Thyroid gland (tissue), 4 donors: ENCODE data around the gene RIPPLY1. TPM values are rescaled to one million over a fixed set of nuclear protein-coding genes. Genes with fewer than 3 reads are reported as not detected.

Experiments used
- DNase-seq, 2 donors: peaks; one replicate each; pipeline ENCODE4 v3.0.0-alpha.2; 2019
- H3K27ac ChIP-seq, 3 donors: fragments of 200-600 bp; sonication (generic); 1 replicate in 2 of 3; 2 replicates in 1 of 3; pipeline ENCODE4 v1.5.1; 2016 to 2019; ENCODE audit warnings: mild to moderate bottlenecking in 1 of 3, moderate library complexity in 1 of 3
- H3K27me3 ChIP-seq: fragments of 200-600 bp; sonication (generic); one replicate; pipeline ENCODE4 v1.5.1; 2019
- H3K36me3 ChIP-seq, 2 donors: fragments of 200-600 bp; sonication (generic); one replicate each; pipeline ENCODE4 v1.5.1; 2016 to 2019
- H3K4me1 ChIP-seq, 2 donors: fragments of 200-600 bp; sonication (generic); one replicate each; pipeline ENCODE4 v1.5.1; 2017 to 2019
- H3K4me3 ChIP-seq, 3 donors: fragments of 200-600 bp; sonication (generic); replicated peaks in 1 of 3; 1 replicate in 2 of 3; 2 replicates in 1 of 3; pipeline ENCODE4 v1.5.1; 2016; ENCODE audit warnings: mild to moderate bottlenecking in 1 of 3
- H3K9me3 ChIP-seq: fragments of 200-600 bp; sonication (generic); one replicate; pipeline ENCODE4 v1.5.1; 2017
- CTCF ChIP-seq, 6 experiments: fragments of 200-600 bp in 3 of 6; fragments of 450-650 bp in 3 of 6; sonication (generic) in 3 of 6; IDR thresholded peaks; one replicate each; pipeline ENCODE4 v1.5.1; 2016 to 2019; ENCODE audit warnings: antibody characterized with exemption in 6 of 6, mild to moderate bottlenecking in 2 of 6, inconsistent platforms in 1 of 6, moderate library complexity in 1 of 6
- POLR2A ChIP-seq, 2 donors: fragments of 450-650 bp; IDR thresholded peaks; one replicate each; pipeline ENCODE4 v1.6.1; 2017; ENCODE audit warnings: antibody characterized with exemption in 2 of 2, mild to moderate bottlenecking in 2 of 2, moderate library complexity in 1 of 2
- WGBS, 2 donors: methylation state at CpG; one replicate each; pipeline ENCODE4 v1.1.5; 2017; 5-methylcytosine and 5-hydroxymethylcytosine counted together
- intact Hi-C: fragments of 100-400 bp; cut with DNase I; formaldehyde crosslinking; loops from one replicate; pipeline ENCODE4 v1.15.1; 2023
- total RNA-seq, 4 donors: library from RNA; depleted of rRNA; stranded (reverse); fragments of >200 nt; gene quantifications; one replicate each; pipeline ENCODE4 v1.2.3, GENCODE V29; 2016

Gene RIPPLY1
- total RNA-seq, 4 donors from 2014 or later, result not detected

DNA sequence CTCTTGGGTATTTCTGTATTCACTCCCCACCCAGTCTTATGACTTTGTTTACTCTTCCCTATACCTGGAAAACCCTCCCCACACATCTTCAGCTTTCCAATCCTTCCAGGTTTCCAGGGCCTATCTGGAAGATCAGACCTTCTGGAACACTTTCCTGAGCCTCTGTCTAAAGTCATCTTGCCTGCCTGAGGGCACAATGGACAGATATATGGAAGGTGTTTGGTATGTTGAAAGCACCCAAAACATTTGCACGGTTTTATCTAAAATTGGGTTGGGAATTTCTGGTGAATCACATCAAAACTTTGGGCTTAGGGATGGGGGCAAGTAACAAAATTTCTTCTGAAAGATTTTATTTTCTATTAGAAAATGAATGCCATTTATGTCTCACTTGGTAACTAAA, 33.1 kb upstream of the RIPPLY1 start:
- no peak for DNase-seq
- Histone ChIP-seq H3K9me3 (no peaks in the 10 kb centered on the region), H3K27ac (no peak overlapping the region), H3K36me3 (no peaks in the 10 kb centered on the region), H3K27me3 (no peaks in the 10 kb centered on the region), H3K4me1 (peaks cover 2 to 9% of the 10 kb centered on the region in 2 donors), H3K4me3 (no peak overlapping the region)
- TF ChIP-seq CTCF (IDR thresholded peaks at IDR 0.05) (no peak), POLR2A (IDR thresholded peaks at IDR 0.05) (no peak)
- WGBS, 2 donors, result 86 to 93% methylated on average over 1 of the region's 1 CpG
- intact Hi-C loops, result no loop called here

DNA sequence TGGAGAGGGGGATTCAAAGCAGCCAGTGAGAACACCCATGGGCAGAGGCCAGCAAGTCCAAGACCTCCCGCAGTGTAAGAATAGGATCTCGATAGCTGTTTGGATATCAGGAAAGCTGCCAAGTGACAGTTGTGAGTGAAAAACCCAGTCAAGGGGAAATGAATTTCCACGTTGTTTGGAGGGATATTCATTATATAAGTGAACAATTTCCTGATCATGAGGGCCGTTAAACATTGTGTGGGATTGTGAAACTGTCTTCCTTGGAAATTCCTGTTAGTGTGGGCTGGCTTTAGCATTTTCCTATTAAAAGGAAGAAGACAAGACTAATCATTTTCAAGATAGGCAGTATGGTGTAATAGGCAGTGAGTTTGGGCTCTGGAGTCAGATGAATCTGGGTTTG, 32.0 kb upstream of the RIPPLY1 start:
- H3K27me3 ChIP-seq, result no peaks in the 10 kb centered on the region
- no peak overlapping the region for H3K27ac ChIP-seq
- no peak overlapping the region for H3K4me3 ChIP-seq
- H3K36me3 ChIP-seq, result no peaks in the 10 kb centered on the region
- WGBS, 2 donors, result 13 to 15% methylated on average over 4 of the region's 4 CpGs
- no peaks in the 10 kb centered on the region for H3K9me3 ChIP-seq
- intact Hi-C loops, result no loop called here
- H3K4me1 ChIP-seq, result peaks cover 2 to 9% of the 10 kb centered on the region in 2 donors
- TF ChIP-seq CTCF (IDR thresholded peaks at IDR 0.05) (no peak), POLR2A (IDR thresholded peaks at IDR 0.05) (no peak)
- peak; percentile 14 to 20 for DNase-seq

DNA sequence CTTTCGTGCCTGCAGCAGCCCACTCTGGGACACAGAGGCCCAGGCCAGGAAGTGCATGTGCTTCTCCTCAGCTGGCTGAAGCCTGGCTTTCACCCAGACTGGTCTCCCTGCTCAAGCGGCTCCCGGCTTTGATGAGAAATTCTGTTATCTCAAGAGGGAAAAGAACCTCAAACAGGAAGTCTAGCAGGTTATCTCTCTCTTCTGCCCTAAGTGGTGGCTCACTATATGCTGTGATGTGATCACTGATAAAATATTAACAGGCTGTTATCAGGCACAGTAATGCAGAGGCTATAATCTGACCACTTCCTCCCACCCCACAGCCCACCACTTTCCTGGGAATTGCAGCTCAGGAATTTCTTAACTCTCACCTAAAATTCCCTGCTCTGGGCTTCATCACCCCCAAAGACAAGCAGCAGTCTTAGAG, 30.4 kb upstream of the RIPPLY1 start:
- Histone ChIP-seq H3K36me3 (no peaks in the 10 kb centered on the region), H3K27ac (peak overlapping the region in 2 of 3 donors; percentile 18 to 43), H3K27me3 (no peaks in the 10 kb centered on the region), H3K9me3 (no peaks in the 10 kb centered on the region), H3K4me1 (peaks cover 2 to 9% of the 10 kb centered on the region in 2 donors), H3K4me3 (no peak overlapping the region)
- 0 to 8% methylated on average over 1 to 3 of the region's 3 CpGs for WGBS, 2 donors
- intact Hi-C loops, result no loop called here
- TF ChIP-seq CTCF (IDR thresholded peaks at IDR 0.05) (no peak), POLR2A (IDR thresholded peaks at IDR 0.05) (no peak)
- DNase-seq, result peak; percentile 78 to 79

DNA sequence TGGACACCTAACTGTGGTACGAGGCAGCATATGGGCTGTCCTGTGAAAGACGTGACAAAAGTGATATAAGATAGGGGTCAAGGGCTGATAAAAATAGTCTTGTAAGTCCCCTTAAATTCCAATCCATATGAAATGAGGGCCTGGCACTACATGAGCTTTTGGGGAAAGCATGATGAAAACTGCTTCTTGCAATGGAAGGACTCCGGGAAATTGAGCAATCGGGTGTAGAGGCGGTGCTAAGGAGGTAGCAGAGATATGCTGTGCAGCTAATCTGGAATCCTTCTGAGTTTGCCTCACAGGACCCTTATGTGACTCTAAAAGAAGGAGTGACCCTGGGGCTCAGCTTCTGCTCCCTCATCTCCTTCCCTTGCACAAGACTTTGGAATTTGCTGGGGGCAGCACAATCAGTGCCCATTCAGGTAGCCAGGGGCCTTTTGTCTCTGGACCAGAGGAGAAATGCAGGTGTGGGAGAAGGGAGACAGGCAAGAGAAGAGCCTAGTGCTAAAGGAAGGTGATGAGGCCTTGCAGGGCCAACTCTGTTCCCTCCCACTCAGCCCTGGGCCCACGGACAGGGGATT, 29.9 kb upstream of the RIPPLY1 start:
- Histone ChIP-seq H3K4me1 (peaks cover 2 to 9% of the 10 kb centered on the region in 2 donors), H3K36me3 (no peaks in the 10 kb centered on the region), H3K9me3 (no peaks in the 10 kb centered on the region), H3K27me3 (no peaks in the 10 kb centered on the region), H3K27ac (peak overlapping the region in 2 of 3 donors; percentile 18 to 43), H3K4me3 (no peak overlapping the region)
- 56 to 71% methylated on average over 5 to 6 of the region's 6 CpGs for WGBS, 2 donors
- DNase-seq, result no peak
- intact Hi-C loops, result no loop called here
- TF ChIP-seq CTCF (IDR thresholded peaks at IDR 0.05), result no peak
- no peak for TF ChIP-seq POLR2A (IDR thresholded peaks at IDR 0.05)

- TF ChIP-seq POLR2A (IDR thresholded peaks at IDR 0.05) (no peak), CTCF (IDR thresholded peaks at IDR 0.05) (no peak)
- WGBS, 2 donors, result 73 to 77% methylated on average over 3 to 4 of the region's 4 CpGs
- intact Hi-C loops, result no loop called here
Observed at GRCh38 chrX:106932492-106932923, 29.4 kb upstream of the RIPPLY1 start.

More at GRCh38 chrX:106932492-106932923, 29.4 kb upstream of the RIPPLY1 start:
- no peak for DNase-seq
- H3K36me3 ChIP-seq, result no peaks in the 10 kb centered on the region
- no peaks in the 10 kb centered on the region for H3K9me3 ChIP-seq
- H3K27me3 ChIP-seq, result no peaks in the 10 kb centered on the region
- H3K4me3 ChIP-seq, result no peak overlapping the region
- peaks cover 2 to 9% of the 10 kb centered on the region in 2 donors for H3K4me1 ChIP-seq
- H3K27ac ChIP-seq, result no peak overlapping the region
